Measurements from ENCODE around the gene CCDC122.

The CCDC122 gene

GRCh38 chr13:43878892-43879754 is at the start of gene CCDC122:
CCDC122 (minus strand) TSS chr13:43879740; CDS start chr13:43869376, 10,364 bp downstream.
- peak; percentile 41 to 61 for DNase-seq (ENCODE audit: low read depth in 2 of 2)

GRCh38 chr13:43924549-43925245 is 45.2 kb upstream of the CCDC122 start:
- no peak for DNase-seq (ENCODE audit: low read depth in 2 of 2)

DNA sequence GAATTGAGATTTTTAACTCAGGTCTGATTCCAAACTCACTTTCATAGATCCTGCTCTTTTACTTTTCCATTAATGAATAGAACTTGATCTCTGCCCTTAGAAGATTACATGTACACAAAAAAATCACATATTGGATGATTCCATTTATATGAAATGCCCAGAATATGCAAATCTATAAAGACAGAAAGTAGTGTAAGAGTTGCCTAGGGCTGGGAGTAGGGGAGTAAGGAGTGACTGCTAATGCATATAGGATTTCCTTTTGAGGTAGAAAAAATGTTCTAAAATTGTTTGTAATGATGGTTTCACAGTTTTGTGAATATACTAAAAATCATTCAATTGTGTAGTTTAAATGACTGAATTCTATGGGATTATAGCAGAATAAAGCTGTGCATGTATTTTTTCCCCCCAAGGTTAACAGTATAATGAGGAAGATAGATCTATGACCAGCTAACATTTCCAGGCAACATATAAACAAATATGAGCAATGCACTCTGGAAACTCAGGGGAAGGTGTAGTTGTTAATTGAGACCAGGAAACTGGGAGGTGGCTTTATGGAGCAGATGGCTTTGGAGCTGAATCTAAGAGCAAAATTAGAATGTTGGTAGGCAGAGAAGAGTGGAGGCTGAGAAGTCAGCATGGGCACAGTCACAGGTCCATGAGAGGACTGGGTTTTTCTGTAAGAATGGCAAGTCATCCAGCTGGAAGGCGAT is 41.6 kb upstream of the CCDC122 start:
- no peak for DNase-seq (ENCODE audit: low read depth in 2 of 2)

- no peak for DNase-seq (ENCODE audit: low read depth in 2 of 2)
Measured at GRCh38 chr13:43918636-43919035, 39.1 kb upstream of the CCDC122 start.

- no peak for DNase-seq (ENCODE audit: low read depth in 2 of 2)
Measured at GRCh38 chr13:43916828-43917227, 37.3 kb upstream of the CCDC122 start.

DNA sequence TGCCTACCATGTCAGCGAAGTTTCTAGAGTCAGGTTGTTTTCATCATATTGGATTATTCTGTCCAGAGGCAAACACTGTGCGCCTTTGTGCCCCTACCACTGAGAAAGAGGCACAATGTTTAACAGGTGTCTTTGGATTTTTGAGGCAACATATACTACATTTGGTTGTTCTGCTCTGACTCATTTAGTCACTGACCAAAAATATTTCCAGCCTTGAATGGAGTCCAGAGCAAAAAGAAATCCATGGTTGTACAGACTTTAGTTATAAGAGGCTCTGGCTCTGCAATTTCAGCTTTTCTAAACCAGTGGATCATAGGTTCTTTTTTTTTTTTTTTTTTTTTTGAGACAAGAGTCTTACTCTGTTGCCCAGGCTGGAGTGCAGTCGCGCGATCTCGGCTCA is 35.9 kb upstream of the CCDC122 start:
- no peak for DNase-seq (ENCODE audit: low read depth in 2 of 2)

GRCh38 chr13:43911871-43912270 is 32.3 kb upstream of the CCDC122 start:
- DNase-seq (ENCODE audit: low read depth in 2 of 2), result no peak

DNA sequence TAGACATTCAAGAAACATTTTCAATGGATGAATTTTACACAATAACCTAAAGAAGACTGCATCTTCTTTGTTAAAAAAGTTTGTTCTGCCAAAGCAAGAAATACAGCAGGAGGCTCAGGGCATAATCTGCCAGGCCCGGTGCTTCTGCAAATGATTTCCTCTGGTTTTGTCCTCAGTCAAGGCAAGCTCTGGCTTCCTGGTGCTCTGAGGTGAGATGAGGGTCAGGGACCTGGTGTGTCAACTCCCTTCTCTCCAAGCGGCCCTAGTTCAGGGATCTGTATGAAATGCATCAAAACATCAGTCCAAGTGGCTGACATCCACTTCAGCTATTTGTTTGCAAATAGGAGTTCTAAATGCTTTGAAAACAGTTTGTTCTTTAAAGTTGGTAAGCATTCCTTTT is 31.7 kb upstream of the CCDC122 start:
- no peak for DNase-seq (ENCODE audit: low read depth in 2 of 2)

GRCh38 chr13:43910856-43911255 is 31.3 kb upstream of the CCDC122 start:
- DNase-seq (ENCODE audit: low read depth in 2 of 2), result no peak

GRCh38 chr13:43908156-43909126 is 28.9 kb upstream of the CCDC122 start:
- no peak for DNase-seq (ENCODE audit: low read depth in 2 of 2)

GRCh38 chr13:43905435-43906031 is 26.0 kb upstream of the CCDC122 start:
- no peak for DNase-seq (ENCODE audit: low read depth in 2 of 2)

DNA sequence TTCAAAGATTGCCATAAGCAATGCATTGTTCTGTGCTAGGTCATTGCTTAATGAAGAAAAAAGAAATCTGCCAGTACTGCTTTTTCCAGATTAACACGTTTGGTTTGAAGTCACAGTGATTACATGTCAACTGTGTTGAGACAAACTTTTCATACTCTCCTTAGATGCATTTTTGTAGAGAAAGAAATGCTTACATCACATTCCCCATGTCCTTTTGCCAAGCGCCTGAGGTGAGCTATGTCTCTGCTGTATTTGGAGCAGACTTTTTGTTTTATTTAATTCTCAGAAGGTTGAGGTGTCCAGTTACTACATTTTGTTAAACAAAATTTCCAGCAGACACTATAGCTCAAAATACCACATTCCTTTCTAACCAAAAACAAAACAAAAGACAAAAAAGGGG is 16.4 kb upstream of the CCDC122 start:
- DNase-seq (ENCODE audit: low read depth in 2 of 2), result no peak

GRCh38 chr13:43894438-43894837 is 14.9 kb upstream of the CCDC122 start:
- no peak for DNase-seq (ENCODE audit: low read depth in 2 of 2)

- DNase-seq (ENCODE audit: low read depth in 2 of 2), result no peak
Measured at GRCh38 chr13:43884222-43884621, 4.7 kb upstream of the CCDC122 start.

- DNase-seq (ENCODE audit: low read depth in 2 of 2), result no peak
Measured at GRCh38 chr13:43883631-43884030, 4.1 kb upstream of the CCDC122 start.

GRCh38 chr13:43881580-43881979 is 2.0 kb upstream of the CCDC122 start:
- no peak for DNase-seq (ENCODE audit: low read depth in 2 of 2)

DNA sequence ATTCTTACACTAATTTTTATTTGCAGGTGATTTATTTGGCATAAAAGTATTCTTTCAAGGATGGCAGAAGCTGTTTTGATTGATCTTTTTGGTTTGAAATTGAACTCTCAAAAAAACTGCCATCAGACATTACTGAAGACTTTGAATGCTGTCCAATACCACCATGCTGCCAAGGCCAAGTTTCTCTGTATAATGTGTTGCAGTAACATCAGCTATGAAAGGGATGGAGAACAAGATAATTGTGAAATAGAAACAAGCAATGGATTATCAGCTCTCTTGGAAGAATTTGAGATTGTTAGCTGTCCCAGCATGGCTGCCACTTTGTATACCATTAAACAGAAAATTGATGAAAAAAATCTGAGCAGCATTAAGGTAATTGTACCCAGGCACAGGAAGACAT is 1.4 kb upstream of the CCDC122 start:
- DNase-seq (ENCODE audit: low read depth in 2 of 2), result no peak

DNA sequence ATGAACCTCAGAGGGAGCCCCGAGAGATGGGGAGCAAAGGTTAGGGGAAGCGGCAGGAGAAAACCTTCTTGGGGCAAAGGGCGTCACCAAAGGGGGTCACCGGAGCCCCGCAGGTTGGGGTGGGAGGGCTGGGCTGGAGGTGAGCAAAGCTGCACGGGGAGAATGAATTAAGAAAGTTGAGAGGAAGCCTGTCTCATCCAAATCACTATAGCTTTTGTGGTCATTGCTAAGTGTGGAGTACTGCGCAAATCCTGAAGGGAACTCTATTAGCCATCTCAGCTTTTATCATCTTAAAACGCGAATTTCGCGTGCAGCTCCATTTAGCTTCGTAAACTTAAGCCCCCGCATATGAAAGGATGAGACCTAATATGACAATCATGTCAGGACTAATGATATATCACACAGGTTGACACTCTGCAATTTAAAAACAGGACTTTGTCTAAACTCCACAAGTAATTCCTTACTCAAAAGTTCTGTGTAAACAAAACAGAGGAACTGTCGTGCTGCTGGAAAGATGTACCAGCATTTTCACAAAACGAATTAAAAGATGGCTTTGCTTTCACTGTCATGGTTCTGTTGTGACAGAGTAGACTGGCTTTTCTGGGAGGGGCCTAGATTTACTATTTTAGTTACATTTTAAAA is 795 bp upstream of the CCDC122 start:
- no peak for DNase-seq (ENCODE audit: low read depth in 2 of 2)

DNA sequence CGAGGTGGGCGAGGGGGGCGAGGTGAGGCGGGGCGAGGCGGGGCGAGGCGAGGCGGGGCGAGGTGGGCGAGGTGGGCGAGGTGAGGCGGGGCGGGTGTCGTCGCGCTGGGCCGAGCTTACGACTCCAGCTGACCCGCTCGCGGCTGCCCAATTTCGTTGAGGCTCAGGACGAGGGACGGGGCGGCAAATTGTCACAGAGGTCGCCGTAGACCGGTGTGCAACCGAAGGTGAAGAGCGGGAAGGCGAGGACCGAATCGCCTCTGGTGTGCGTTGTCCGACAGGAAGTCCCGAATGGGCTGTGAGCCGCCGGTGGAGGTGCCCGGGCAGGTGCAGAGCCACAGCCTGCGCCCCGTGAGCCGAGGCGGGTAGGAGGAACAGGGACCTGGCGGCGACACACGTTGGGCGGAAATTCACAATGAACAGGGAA is 228 bp upstream of the CCDC122 start, which contains the start of gene LACC1:
TSS of gene LACC1 (plus strand) at position 150 of the 427 bp plus-strand sequence. CDS start 1,082 bp downstream, outside the sequence.
- peak in 1 of 2 donors; percentile 20 for DNase-seq (ENCODE audit: low read depth in 2 of 2)

GRCh38 chr13:43877766-43878165 is 1.8 kb downstream of the CCDC122 start:
- no peak for DNase-seq (ENCODE audit: low read depth in 2 of 2)
